Cortex of kidney (tissue), 1 donor: Measurements from ENCODE around the gene CYB5R2.

ENCODE experiments used
- DNase-seq: peaks from one replicate; lab custom pipeline; 2025; lab: John Stamatoyannopoulos, UW

The CYB5R2 gene

DNA sequence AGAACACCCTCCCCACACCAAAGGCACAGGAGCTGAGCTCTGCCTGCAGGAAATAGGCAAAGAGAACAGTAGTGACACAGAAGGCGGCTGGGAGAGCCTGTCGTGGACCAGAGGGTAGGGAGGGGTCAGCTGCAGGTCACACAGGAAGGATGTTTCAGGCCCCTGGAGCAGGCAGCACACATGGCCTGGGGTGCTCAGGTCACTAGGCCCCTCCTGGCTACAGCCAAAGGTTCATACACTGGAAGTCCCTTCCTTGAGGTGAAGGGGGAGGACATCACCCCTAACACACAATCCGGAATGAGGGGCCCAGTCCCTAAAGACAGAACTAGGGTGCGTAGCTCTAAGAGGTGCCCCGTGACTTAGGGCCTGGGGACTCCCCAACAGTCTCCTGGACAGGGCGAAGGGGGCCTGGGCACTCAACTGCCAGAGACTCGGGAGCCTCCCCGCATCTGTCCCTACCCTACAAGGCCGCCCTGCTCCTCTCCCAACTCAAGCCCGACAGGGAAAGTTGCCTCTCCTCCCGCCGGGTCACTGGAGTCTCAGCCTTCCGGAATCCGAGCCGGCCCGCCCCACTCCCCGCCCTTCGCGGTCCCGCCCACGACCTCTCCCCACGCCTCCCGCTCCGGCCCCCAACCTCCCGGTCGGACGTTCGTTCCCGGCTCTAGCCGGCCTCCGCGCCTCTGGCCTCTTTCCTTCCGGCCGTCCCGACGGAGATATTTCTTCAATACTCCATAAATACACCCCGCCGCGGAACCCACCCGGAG is at the start of gene CYB5R2:
Gene CYB5R2 (minus strand): TSS at position 541 of the 764 bp plus-strand sequence. CDS start 675 bp downstream, outside the sequence.
- no peak for DNase-seq

DNA sequence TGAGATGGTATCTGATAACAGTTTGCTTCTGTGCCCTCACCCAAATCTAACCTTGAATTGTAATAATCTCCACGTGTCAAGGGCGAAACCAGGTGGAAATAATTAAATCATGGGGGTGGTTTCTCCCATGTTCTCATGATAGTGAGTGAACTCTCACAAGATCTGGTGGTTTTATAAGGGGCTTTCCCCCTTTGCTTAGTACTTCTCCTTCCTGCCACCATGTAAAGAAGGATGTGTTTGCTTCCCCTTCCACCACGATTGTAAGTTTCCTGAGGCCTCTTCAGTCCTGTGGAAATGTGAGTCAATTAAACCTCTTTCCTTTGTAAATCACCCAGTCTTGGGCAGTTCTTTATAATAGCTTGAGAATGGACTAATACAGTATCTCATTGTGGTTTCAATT is 41.5 kb upstream of the CYB5R2 start:
- no peak for DNase-seq

DNA sequence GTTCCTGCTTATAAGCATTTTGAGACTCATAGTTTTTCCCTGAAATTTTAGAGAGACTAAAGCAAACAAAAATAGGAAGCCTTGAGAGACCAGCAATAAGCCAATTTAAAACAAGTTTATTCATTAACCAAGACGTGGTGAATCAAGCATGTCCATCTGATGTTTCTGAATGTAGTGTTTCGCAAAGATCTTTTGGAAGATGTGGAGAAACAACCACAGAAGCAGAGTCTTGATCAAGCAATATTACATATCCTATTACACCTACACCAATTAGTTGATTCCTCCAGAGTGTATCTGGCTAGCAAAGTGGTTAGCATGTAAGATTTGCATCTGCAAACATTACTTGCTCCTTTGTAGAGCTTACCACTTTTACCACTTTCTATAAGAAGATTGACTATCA is 33.1 kb upstream of the CYB5R2 start, which contains the start of gene OVCH2:
Gene OVCH2 (minus strand): TSS at position 101 of the 400 bp plus-strand sequence. CDS start 83 bp downstream, at position 18.
- DNase-seq, result no peak

DNA sequence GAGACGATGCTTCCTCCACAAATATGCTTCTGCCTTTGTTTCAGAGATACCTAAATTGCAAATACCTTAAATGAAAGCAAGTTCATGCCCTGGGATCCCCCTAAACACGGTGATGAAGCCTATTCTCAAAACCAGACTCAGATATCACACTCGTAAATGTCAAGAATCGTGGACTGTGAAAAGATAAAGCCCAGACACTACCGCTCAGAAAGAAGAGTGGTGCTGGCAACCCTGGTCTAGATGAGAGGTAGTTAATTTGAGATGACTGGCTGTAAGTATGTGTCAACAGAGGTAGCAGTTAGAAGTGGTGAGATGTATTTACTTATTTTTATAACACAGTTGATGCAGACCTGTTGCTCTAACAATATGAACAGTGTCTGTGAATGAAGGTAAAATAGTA is 30.4 kb upstream of the CYB5R2 start:
- DNase-seq, result no peak

DNA sequence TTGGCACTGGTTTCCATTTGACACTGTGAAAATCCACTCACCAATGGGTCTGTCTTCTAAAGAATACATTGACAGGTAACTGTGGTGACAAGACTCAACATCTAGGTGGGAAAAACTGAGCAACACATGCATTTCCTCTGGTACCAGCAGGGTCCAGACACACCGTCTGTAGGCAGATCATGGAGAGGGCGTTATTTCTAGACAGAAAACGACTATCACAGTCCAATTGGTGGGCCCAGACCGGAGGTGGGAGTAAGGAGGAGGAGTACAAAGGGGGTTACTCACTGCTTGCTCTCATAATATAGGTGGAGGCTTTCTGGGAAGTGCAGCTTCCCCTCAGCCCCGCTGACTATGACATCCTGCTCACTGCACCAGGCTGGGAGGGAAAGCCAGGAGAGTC is 23.1 kb upstream of the CYB5R2 start:
- no peak for DNase-seq

- DNase-seq, result no peak
Measured at GRCh38 chr11:7694235-7694634, 20.9 kb upstream of the CYB5R2 start.

DNA sequence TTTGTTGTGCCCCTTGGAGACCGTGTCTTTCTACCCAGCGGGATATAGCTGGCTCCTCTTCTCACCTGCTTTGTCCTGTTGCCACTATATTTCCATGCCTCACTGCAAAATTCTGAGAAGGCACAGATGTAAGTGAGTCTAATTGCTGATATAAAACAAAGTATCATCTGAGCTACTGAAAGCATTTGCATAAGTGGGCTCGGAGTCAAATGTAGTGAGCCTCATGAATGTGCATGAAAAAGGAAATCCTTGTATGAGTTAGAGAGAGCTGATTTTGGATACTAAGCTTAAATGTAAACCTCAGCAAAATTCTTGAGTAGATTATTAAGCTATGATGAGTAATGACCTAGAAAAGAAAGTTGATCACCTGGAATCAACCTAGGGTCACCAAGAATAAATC is 19.1 kb upstream of the CYB5R2 start:
- no peak for DNase-seq

DNA sequence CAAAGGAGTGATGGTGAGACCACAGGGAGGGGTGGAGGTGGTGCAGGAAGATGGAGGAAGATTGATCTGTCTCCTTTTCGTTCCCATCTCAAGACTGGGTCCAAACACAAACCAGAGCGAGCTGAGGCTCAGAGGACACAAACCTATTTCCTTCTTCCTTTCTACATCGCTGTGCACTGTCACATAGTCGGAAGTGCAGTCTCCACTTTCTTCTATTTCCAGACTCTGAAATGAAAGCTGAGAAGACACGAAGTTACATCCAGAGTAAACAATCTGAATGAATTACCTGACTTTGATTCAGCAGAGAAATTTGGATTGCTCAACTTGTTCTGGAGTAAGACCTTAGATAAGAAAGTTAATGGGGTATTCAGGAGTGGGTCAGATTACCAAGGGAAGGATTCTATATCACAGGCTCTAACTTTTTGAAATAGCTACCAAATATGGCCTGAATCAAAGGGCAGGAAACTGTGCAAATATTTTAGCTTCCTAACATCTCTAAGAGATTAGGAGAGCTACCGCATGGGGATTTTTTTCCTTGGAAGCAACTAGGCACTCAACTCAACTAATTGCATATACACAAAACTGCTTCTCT is 18.6 kb upstream of the CYB5R2 start:
- no peak for DNase-seq

DNA sequence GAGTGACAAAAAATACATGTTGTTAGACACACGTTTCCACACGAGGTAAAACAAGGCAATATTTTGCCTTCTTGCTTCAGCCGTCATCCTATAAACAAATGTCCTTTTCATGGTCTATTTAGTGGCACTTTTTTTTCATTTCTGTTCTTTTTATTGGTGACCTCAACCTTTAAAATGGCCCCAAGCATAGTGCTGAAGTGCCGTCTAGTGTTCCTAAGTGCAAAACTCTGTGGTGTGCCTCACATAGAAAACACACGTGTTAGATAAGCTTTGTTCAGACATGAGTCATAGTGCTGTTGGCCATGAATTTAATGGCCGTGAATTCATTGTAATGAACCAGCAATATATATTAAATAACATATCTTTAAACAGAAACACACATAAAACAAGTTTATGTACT is 17.3 kb upstream of the CYB5R2 start:
- DNase-seq, result no peak

DNA sequence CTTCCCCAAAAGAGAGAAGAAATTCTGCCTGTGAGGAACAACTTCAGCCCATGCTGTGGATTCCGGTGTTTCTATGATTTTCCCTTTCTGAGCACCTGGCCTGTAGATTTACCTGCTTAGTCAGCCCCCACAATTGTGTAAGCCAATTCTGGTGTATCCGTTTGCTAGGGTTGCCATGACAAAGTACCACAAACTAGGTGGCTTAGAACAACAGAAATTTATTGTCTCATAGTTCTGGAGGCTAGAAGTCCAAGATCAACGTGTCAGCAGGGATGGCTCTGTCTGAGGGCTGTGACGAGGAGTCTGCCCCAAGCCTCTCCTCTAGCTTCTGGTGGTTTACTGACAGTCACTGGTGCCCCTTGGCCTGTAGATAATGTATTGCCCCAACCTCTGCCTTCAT is 15.9 kb upstream of the CYB5R2 start:
- no peak for DNase-seq

DNA sequence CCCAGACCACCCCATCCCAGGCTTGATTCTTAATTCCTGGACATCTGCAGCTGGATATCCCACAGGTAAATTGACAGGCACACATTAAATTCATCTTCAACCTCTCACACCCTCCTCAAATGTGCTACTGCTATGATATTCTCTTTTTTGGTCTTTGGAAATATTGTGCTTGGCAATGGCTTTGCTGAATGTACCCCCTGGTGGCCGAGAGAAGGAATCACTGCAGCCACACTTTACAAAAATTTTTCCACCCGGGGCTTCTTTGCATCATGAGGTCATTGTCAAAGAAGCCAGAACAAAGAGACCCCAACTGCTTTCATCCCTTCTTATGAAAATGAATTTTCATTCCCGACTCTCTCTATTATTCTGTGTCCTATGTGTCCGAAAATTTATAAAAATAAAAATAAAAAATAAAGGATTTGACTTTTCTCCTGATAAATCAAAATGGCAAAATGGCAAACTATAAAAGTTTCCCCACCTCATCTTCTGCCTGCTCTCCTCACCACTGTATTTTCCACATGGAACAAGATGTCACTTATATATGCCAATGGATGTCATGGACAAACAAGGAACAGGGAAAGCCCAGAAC is 15.0 kb upstream of the CYB5R2 start:
- no peak for DNase-seq

- no peak for DNase-seq
Measured at GRCh38 chr11:7687386-7687785, 14.1 kb upstream of the CYB5R2 start.

DNA sequence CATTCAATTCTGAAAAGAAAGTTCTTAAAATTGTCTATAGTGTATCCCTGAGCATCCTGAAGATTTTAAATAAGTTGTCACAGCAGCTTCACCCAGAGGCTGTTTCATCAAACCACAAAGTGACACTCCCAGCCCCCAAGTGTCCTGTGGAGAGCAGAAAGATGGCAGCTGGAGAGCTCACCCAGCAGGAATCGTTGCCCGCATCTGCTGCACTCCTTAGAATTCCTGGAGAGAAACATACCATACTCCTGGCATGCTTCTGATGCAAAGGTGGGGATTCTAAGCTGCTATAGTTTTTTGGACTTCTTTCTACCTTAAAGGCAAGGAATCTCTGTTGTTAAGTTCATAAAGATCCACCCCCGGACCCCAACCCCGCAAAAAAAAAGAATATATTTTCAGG is 13.5 kb upstream of the CYB5R2 start:
- no peak for DNase-seq

DNA sequence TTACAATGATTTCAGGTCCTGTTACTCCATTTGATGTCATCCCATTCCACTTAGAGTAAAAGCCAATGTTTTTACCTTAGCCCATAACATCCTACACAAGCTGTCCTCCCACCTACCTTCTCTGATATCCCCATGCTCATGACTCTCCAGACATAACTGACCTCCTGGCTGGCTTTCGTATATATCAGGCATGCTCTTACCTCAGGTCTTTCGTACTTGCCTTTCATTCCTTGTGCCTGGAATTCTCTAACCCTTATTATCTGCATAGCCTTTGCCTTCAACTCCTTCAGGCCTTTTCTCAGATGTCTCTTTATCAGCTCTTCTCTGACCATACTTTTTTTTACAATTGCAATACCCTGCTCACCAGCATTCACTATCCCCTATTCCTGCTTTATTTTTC is 10.3 kb upstream of the CYB5R2 start:
- DNase-seq, result no peak

DNA sequence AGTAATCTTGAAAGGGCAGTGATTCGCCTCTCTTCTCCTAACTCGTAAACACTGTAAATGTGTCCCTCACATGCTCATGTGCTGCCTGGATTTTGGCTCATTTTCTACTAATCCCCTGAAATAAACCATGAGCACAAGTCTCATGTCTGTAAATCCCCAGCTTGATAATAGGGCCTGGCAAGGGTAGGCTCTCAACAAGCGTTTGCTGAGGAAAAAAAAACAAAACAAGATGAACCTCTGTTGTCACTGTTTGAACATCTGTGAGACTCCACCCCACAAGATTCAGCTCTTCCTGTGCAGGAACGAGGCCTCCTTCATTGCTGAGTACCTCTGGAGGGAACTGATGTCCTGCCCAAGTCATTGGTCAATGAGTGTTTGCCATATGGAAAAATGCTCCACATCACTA is 4.5 kb upstream of the CYB5R2 start:
- no peak for DNase-seq

- DNase-seq, result no peak
Measured at GRCh38 chr11:7677071-7677470, 3.8 kb upstream of the CYB5R2 start.

DNA sequence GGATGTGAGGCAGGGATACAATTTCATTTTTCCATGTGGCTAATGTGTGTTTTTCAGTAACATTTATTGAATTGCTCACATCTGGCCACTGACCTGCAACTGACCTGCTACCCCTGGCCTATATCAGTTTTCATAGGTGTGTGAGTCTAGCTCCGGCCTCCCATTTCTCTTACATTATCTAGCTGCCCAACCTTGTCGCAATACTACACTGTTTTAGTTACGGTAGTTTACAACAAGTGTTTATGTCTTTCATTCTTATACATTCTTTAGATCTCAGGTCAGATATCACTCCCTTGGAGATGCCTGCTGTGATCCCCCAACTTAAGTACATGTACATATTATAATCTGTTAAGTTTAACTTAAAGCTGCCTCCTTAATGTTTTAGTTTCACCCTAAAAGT is 2.3 kb upstream of the CYB5R2 start:
- no peak for DNase-seq

DNA sequence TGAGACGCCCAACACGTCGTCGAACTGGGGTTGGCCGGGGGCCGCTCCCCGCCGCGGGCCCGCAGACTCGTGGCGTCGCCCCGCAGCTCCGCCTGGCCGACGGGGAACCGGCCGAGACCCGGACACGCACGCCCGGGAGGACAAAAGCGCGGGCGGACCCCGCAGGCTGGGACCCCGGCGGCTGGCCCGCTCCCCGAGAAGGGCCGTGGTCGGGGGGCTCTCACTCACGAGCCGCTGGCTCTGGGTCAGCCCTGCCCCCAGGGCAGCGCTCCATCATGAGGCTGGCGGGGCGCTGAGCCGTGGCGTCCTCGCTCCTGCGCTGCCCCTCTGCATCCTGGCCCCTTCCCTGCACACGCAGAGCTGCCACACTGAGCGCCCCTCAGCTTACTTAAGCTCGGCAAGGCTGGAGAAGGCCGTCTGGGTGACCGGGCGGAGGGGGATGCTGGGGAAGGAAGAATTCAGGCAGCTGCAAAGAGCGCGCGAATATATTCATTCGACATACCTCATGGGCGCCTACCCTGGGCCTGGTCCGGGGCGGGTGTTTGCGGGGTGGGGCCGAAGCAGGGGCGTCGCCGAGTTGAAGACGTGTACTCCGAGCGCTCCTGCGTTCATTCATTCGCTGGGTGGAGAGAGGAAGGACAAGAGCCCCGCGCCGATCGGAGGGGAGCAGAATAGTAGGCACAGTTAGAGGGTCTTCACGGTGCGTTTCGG is 579 bp upstream of the CYB5R2 start:
- DNase-seq, result no peak

GRCh38 chr11:7672276-7672959 is 882 bp downstream of the CYB5R2 start:
- no peak for DNase-seq

DNA sequence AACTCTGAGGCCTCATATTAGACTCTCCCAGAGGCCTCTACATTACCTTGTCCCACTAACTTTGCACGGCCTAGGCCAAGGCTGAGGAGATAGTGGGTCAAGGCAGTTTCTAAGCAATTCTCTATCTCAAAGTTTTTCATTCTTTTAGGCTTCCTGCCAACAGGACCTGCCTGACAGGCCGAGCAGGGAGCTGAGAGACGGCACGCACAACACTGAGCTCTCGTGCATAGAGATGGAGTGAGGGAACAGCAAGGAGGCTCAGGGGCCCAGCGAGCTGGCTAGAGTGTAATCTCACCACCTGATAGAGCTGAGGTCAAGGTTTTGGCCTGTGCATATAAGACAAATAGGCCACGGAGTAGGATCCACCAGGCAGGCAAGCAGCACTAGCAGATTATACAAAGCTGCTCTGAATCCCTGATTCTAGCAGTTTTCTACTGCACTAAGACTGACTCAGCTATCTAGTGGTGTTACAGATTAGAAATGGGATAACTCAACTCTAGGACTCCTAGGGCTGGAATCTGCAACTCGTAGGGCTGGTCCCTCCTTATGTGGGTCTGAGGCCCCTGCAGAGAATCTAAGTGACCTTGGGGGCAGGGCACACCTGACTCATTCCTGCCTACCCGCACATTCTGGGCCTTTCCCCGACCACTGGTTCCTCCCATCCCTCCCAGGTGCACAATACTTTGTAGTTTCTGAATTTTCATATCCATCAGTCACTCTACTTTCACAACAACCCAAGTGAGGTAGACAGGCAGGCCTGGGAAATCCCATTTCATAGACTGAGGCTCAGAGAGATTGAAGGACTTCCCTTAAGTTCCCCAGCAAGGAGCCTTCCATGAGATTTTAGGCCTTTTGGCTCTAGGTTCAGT is 1.7 kb downstream of the CYB5R2 start:
- no peak for DNase-seq

GRCh38 chr11:7670641-7671040 is 2.7 kb downstream of the CYB5R2 start:
- no peak for DNase-seq
